ENCODE results near the gene DIPK1B. TPM values are rescaled to one million over a fixed set of nuclear protein-coding genes. Genes with fewer than 3 reads are reported as not detected.

The DIPK1B gene
- total RNA-seq, 4 donors from 2014 or later, result 5.4 to 37.9 (median 15.8) TPM

- Histone ChIP-seq H3K27me3 (peaks cover 0 to 9% of the 10 kb centered on the region in 2 donors), H3K4me3 (no peak overlapping the region), H3K9me3 (no peaks in the 10 kb centered on the region), H3K27ac (no peak overlapping the region), H3K4me1 (peaks cover 0 to 10% (median 3%) of the 10 kb centered on the region in 4 donors), H3K36me3 (peaks cover 0 to 45% (median 0%) of the 10 kb centered on the region in 3 donors)
- DNase-seq (ENCODE audit: low spot score in 2 of 2), result no peak
- 66 to 71% methylated on average over 7 to 11 of the region's 11 CpGs for WGBS, 2 donors
- TF ChIP-seq POLR2A (IDR thresholded peaks at IDR 0.05), result no peak
- TF ChIP-seq, protein P1, sequence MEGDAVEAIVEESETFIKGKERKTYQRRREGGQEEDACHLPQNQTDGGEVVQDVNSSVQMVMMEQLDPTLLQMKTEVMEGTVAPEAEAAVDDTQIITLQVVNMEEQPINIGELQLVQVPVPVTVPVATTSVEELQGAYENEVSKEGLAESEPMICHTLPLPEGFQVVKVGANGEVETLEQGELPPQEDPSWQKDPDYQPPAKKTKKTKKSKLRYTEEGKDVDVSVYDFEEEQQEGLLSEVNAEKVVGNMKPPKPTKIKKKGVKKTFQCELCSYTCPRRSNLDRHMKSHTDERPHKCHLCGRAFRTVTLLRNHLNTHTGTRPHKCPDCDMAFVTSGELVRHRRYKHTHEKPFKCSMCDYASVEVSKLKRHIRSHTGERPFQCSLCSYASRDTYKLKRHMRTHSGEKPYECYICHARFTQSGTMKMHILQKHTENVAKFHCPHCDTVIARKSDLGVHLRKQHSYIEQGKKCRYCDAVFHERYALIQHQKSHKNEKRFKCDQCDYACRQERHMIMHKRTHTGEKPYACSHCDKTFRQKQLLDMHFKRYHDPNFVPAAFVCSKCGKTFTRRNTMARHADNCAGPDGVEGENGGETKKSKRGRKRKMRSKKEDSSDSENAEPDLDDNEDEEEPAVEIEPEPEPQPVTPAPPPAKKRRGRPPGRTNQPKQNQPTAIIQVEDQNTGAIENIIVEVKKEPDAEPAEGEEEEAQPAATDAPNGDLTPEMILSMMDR (IDR thresholded peaks at IDR 0.05), result no peak
Observed at GRCh38 chr9:136674786-136675349, 37.5 kb upstream of the DIPK1B start.

DNA sequence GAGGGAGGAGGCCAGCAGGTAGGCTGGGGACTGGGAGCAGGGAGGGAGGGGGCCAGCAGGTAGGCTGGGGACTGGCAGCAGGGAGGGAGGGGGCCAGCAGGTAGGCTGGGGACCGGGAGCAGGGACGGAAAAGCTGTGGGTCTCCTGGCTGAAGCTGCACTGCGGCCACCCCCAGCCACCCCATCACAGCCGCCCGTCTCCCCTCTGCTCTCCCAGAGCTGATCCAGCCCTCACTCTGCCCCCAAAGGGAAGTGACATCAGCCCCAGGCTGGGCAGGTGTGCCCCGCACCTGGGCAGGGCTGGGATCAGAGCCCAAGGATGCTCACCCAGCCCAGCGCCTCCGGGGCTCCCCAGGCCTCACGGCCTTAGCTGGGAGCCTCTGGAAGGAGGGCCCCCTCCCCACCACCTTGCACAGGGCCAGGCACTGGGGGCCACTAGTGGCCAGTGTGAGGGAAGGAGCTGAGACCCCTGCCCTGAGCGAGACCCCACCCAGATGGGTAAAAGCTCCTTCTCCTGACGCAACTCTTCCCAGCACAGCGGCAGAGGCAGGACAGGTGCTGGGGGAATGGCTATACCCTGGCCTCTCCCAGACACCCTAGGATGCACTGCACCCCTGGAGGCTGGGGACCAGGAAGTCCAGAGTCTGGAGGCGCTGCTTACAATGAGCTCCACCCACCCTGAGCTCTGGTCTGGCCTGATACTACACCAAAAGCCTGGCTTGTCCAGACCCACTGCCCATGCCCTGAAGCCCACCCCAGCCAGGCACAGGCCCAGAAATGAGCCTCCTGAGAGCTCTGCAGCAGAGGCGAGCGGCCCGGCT lies 36.7 kb upstream of the DIPK1B start:
- H3K27me3 ChIP-seq, result peaks cover 0 to under 1% of the 10 kb centered on the region in 2 donors
- H3K36me3 ChIP-seq, result peaks cover 0 to 45% (median 0%) of the 10 kb centered on the region in 3 donors
- peak overlapping the region in 1 of 4 donors; percentile 50 for H3K27ac ChIP-seq
- peaks cover 0 to 8% (median 3%) of the 10 kb centered on the region in 4 donors for H3K4me1 ChIP-seq
- no peak for TF ChIP-seq POLR2A (IDR thresholded peaks at IDR 0.05)
- TF ChIP-seq EP300 (IDR thresholded peaks at IDR 0.05), result no peak
- TF ChIP-seq, protein P1 (IDR thresholded peaks at IDR 0.05), result no peak
- DNase-seq (ENCODE audit: low spot score in 2 of 2), result no peak
- 90 to 91% methylated on average over 14 to 16 of the region's 16 CpGs for WGBS, 2 donors
- no peaks in the 10 kb centered on the region for H3K9me3 ChIP-seq
- no peak overlapping the region for H3K4me3 ChIP-seq

GRCh38 chr9:136676297-136676794 lies 36.0 kb upstream of the DIPK1B start:
- Histone ChIP-seq H3K9me3 (no peaks in the 10 kb centered on the region), H3K27me3 (no peaks in the 10 kb centered on the region), H3K36me3 (peaks cover 0 to 45% (median 0%) of the 10 kb centered on the region in 3 donors), H3K27ac (no peak overlapping the region), H3K4me3 (no peak overlapping the region), H3K4me1 (peaks cover 0 to 5% (median 2%) of the 10 kb centered on the region in 4 donors)
- WGBS, 2 donors, result 86 to 95% methylated on average over 7 to 11 of the region's 13 CpGs
- no peak for TF ChIP-seq EP300 (IDR thresholded peaks at IDR 0.05)
- no peak for TF ChIP-seq POLR2A (IDR thresholded peaks at IDR 0.05)
- TF ChIP-seq, protein P1 (IDR thresholded peaks at IDR 0.05), result no peak
- no peak for DNase-seq (ENCODE audit: low spot score in 2 of 2)

- WGBS, 2 donors, result 87 to 90% methylated on average over 32 to 39 of the region's 46 CpGs
Observed at GRCh38 chr9:136676920-136677686, 35.3 kb upstream of the DIPK1B start.

More at GRCh38 chr9:136676920-136677686, 35.3 kb upstream of the DIPK1B start:
- H3K4me3 ChIP-seq, result no peak overlapping the region
- no peak for DNase-seq (ENCODE audit: low spot score in 2 of 2)
- no peaks in the 10 kb centered on the region for H3K4me1 ChIP-seq
- peaks cover 0 to 45% (median 0%) of the 10 kb centered on the region in 3 donors for H3K36me3 ChIP-seq
- H3K9me3 ChIP-seq, result no peaks in the 10 kb centered on the region
- TF ChIP-seq, protein P1 (IDR thresholded peaks at IDR 0.05), result no peak
- no peaks in the 10 kb centered on the region for H3K27me3 ChIP-seq
- H3K27ac ChIP-seq, result no peak overlapping the region
